Activated CD8-positive, alpha-beta memory T cell treated with anti-CD3 and anti-CD28 coated beads for 48 hours (primary cell): Measurements from ENCODE around the gene STX2.
A peak's percentile ranks its signal among the peaks of the same experiment; 100 is the strongest.
"Not testable (repeated sequence)": the region's sequence is repeated elsewhere in the genome, so short reads cannot be mapped to it uniquely, and the experiment has no call there.

Experiments
- DNase-seq, 3 experiments: peaks; one replicate each; pipeline ENCODE4 v3.0.0-alpha.2; 2020; ENCODE audit warnings: low read depth in 2 of 3, low spot score in 2 of 3

The STX2 gene

DNA sequence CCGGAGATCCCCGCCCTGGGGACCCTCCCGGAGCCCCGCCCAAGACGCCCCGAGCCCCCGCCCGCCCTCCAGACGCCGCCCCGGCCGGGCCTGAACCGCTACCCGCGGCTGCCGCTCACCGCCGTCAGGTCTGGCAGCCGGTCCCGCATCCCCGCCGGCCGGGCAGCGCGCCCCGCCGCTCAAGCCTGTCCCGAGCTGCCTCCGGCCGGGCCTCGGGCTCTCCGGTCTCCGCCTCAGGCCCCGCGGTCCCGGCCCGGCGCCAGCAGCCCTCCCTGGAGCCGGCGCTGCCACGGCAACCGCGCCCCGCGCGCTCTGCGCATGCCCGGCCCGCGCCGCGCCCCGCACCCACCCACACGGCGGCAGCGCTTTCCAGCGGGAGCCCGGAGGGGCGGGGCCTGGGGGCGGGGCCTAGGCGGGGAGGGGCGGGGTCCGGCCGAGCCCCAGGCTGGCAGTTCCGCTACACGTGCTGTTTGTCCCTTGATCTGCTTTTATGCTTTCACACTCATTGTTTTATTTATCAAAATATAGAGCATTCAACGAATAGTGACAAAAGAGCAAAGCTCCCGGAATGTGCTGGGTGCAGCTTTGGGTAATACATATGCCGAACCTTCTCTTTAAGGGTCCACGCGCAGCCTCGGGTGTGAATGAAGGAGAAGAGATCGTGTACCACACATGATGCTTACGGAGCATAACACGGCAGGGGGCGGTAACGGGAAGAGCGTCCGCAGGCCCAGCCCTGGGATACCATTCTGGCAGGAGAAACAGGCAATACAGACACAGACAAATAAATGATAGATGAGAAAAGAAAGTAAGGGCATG is at the start of gene STX2:
Gene STX2, minus strand, starts transcription at position 300 of the 819 bp plus-strand sequence. Its CDS starts 151 bp downstream, at position 149.
- peak; percentile 78 to 82 (median 82) for DNase-seq

- DNase-seq: not testable (repeated sequence)
These were observed 48.1 kb upstream of the STX2 start for GRCh38 chr12:130887190-130887589.

DNA sequence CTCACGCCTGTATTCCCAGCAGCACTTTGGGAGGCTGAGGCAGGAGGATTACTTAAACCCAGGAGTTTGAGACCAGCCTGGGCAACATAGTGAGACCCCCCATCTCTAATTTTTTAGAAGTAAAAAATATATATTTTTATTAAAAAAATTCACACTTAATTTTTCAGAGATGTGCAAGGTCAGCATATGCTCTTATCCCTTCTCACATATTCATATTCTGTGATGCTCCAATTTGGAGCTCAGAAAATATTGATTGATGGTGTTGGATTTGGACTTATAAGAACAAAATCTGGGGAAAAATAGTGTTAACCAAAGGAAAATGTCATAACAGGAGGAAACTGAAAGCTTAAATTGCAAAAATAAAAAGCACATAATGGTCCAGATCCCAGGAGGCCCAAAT is 42.5 kb upstream of the STX2 start:
- DNase-seq: no peak

DNA sequence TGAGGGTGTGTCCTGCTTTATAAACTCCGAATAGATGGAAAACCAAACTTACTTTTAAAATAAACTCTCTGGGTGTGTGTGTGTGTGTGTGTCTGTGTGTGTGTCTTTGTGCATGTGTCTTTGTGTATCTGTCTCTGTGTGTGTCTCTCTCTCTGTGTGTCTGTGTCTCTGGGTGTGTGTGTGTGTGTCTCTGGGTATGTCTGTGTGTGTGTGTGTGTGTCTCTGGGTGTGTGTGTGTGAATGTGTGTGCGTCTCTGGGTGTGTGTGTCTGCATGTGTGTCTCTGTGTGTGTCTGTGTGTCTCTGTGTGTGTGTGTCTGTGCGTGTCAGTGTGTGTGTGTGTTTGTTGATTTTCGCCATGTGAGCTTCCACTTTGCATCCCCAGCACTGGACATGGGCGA is 42.0 kb upstream of the STX2 start:
- DNase-seq: no peak

GRCh38 chr12:130880411-130880885 is 41.4 kb upstream of the STX2 start:
- DNase-seq: no peak

DNA sequence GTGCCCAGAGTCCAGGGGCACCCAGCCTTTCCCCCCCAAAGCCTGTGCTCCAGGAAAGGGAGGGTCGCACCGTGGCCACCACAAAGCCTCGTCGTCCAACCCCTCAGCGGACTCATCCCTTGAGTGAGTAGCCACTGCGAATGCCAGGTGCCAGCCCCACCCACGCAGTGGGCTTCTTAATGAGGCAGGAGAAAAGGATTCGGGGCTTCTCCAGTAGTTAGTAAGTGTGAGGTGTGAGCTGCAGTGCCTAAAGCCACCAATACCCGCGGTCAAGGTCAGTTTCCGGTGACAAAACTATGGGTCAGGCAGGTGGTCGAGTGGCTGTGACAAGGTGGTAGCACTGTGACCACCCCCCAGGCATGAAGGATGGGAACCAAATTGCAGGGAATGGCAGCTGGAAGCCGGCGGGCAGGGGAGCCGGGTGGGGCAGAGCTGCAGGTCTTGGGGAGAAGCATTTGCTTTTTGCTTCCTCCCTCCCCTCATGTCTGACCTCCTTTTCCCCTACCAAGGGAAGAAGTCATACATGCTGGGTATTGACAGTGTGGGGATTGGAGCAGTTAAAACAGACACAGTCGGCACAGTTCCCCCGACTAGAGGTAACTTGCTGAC is 40.8 kb upstream of the STX2 start:
- DNase-seq: no peak

DNA sequence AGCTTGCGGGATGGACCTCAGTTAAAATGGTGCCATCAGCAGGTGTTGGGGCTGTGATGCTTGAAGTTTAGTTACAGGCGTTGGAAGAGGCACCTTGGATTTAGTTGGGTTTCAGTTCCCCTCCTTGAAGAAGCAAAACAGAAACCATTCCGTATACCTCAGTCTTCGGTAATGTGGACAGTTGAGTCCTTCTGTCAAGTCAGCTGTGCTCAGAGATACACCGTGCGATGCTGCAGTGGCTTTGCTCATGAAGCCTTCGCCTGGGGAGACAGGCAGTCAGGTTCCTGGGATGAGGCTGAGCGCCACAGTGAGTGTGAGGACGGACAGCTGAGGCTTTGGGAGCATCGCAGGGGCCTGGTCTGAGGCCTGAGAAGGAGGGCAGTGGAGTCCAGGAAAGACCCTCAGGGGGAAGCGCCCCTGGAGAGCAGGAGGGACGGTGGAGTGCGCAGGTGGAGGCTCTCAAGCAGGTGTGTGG is 40.2 kb upstream of the STX2 start:
- DNase-seq: no peak

GRCh38 chr12:130878193-130879185 is 39.4 kb upstream of the STX2 start:
- DNase-seq: no peak

DNA sequence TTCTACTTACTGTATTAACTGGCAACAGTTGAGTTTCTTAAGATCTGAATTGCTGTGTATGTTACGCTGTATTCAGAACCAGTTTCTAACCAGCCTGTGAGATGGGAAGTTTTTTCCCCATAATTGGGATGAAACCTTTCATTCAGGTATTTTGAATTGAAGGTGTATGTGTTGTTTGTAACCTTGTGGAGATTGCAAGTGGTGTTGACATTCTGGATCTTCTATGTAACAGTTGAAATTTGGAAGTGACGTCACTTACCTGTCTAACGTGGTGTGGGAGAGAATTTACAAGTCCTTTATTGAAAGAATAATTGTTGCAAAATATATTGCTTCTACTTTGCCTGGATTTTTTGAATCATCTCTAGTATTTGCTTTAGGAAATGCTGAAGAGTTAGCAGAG is 38.3 kb upstream of the STX2 start:
- DNase-seq: no peak

- no peak for DNase-seq
These were observed 37.7 kb upstream of the STX2 start for GRCh38 chr12:130876758-130877157.

- DNase-seq: no peak
These were observed 37.2 kb upstream of the STX2 start for GRCh38 chr12:130876297-130876696.

DNA sequence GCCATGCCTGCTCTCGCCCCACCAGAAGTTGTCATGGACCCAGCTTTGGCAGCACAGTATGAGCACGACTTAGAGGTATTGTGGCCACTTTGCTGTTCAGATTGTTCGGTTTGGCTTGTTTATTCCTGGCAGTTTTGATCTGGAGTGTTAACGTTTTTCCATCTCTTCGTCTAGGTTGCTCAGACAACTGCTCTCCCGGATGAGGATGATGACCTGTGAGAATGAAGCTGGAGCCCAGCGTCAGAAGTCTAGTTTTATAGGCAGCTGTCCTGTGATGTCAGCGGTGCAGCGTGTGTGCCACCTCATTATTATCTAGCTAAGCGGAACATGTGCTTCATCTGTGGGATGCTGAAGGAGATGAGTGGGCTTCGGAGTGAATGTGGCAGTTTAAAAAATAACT is 36.7 kb upstream of the STX2 start:
- DNase-seq: not testable (repeated sequence)

DNA sequence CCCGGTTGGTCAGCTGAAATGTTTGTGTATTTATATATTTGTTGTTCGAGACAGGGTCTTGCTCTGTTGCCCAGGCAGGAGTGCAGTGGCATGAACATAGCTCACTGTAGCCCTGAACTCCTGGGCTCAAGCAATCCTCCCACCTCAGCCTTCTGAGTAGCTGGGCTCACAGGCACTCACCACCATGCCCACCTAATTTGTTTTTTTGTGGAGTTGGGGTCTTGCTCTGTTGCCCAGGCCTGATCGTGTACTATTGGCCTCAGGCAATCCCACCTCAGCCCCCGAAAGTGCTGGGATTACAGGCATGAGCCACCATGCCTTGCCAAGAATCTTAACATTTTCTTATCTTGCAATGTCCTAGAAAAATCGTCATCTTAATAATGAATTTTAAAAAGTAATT is 36.1 kb upstream of the STX2 start:
- DNase-seq: no peak

DNA sequence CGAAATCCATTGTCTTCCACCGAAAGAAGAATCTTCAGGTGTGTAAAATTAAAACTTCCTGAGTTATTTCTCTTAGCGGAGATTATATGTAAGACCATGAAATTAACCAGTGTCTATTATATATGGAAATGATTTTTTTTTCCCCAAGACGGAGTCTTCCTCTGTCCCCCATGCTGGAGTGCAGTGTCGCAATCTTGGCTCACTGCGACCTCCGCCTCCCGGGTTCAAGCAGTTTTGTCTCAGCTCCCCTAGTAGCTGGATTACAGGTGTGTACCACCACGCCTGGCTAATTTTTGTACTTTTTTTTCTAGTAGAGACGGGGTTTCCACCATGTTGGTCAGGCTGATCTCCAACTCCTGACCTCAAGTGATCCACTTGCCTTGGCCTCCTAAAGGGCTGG is 35.6 kb upstream of the STX2 start:
- DNase-seq: no peak

DNA sequence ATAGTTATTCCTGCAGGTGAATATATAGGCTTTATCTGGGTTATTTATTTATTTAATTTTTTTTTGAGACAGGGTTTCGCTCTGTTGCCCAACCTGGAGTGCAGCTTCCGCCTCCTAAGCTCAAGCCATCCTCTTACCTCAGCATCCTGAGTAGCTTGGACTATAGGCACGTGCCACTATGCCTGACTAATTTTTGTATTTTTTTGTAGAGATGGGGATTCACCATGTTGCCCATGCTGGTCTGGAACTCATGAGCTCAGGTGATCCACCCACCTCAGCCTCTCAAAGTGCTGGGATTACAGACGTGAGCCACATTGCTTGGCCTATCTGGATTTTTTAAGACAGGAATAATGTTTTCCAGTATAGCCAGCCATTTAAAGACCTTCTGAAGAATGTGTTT is 34.8 kb upstream of the STX2 start:
- DNase-seq: no peak

DNA sequence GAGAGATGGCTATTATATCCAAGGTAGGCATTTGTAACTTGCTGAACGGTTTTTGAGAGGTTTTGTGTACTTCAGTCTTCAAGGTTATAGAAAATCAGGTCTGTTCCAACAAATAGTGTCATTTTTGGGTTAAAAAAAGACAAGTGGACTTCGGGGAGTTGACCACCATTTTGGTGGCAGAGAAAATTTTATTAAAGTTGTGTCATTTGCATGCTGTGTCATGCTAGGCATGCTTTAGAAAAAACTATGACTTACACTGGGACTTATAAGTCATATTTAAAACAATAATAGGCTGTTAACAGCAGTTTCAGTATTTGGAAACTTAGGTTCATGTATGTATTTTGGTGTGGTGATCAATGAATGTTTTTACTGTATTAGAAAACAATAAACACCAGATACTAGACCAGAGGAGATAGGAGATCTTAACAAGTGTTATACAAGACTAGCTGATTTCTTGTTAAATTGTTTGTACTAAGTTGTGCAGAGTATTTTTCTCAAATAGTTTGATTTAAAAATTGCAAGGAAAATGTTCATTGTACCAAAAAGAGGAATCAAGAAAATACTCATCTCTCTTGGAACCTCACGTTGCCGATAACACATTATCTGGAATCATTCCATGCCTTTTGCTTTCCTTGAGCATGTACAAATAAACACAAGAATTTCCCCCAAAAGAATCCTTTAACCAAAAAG is 34.2 kb upstream of the STX2 start:
- no peak for DNase-seq

DNA sequence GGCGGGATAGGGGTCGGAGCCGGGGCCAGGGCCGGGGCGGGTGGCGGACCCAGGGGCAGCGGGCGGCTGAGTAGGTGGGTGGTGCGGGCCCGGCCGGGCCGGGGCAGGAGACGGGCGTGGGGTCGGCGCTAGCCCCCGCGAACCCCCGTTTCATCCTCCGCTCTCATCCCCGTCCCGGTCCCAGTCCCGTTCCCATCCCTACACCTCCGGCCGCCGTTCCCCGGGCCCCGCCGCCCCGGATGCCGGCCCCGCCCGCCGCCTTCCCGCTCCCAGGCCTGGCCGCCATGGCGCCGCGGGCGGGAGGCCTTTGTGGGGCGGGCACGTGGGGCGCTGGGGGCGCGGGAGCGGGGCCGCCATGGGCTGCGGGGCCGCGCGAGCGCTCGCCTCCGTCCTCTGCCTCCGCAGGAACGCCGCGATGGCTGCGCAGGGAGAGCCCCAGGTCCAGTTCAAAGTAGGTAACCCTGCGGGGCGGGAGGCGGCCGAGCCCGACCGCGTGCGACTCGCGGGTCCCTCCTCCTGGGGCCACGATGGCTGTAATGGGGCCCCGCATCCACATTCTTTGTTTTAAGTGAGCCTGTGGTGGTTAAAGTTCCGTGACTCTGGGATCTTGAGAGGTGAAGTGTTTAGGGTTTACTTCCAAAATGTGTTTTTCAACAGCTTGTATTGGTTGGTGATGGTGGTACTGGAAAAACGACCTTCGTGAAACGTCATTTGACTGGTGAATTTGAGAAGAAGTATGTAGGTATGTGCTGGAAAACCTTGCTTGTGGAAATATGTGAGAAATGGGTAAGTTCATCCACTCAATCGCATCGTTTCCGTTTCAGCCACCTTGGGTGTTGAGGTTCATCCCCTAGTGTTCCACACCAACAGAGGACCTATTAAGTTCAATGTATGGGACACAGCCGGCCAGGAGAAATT is 33.4 kb upstream of the STX2 start:
- peak in 1 of 3 experiments; percentile 32 for DNase-seq

GRCh38 chr12:130871286-130872178 is 32.5 kb upstream of the STX2 start, which contains the start of gene RAN:
Gene RAN, plus strand, starts transcription at chr12:130872066. Its CDS starts 528 bp downstream, at chr12:130872594.
- DNase-seq: peak; percentile 71 to 95 (median 78)
